ENCODE data around the gene RAI14.

Gene RAI14

DNA sequence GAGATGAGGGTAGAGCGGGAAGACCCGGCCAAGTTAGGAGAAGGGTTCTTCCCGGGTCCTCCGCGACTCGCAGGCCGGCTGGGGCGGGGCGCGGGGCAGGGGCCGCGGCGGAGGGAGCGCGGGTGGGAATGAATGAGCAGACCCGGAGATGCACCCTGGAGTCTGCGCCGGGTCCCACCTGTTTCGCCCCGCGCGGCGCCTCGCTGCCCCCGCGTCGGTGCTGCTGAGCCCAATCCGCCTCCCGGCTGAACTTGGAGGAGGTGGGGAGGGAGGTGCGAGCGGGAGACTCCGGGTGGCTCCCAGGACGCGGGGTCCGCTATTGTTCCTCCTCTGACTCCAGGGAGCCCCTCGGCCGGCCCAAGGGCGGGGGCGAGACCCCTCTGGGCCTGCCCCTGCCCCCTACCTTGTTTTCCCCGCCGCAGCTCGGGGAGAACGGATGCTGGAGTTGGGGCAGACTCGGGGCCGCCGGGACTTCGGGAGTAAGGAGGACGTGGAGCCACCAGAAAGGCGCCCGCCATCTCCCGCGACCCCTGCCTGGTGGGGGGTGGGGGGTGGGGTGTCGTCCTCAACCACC lies 659 bp downstream of the RAI14 start:
- ATAC-seq (replicated peaks) (peak; percentile 31 to 49), DNase-seq (no peak)
- no peak overlapping the region for H3K27ac Mint-ChIP-seq
- H3K4me1 Mint-ChIP-seq = peaks cover 18 to 22% of the 10 kb centered on the region in 2 donors
- H3K9me3 Mint-ChIP-seq = no peaks in the 10 kb centered on the region
- no peaks in the 10 kb centered on the region for H3K36me3 Mint-ChIP-seq
- H3K4me3 Mint-ChIP-seq = peak overlapping the region; percentile 74 to 88
- peaks cover 39 to 51% of the 10 kb centered on the region in 2 donors for H3K27me3 Mint-ChIP-seq

DNA sequence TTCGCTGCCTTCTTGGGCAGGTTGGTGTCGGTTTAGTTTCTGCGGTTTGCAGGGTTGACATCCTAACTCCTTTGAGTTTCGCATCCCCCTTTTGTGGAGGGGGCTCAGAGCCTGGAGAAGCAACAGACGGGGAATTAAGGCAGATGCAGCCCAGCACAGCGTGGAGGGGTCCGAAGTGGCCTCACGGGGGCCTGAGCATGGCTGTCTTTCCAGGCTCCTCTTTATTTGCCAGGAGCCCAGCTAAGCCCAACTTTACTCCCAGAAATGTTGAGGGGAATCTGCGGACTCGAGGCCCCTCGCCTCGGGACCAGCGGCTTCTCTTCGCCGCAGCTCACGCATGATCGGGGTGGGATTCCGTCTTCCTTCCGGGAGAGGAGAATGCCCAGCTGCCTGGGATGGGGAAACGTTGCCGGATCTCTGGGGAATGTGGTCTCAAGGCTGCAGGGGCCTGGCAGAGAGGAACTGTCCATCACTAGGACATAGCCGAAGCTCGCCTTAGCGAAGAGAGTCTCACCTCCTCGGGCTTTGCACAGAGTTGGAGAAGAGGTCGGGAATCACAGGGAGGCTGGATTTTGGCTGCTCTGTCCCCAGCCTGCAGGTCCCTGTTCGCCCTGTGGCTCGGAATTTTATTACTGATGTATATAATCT lies 1.3 kb downstream of the RAI14 start:
- peaks cover 41 to 54% of the 10 kb centered on the region in 2 donors for H3K27me3 Mint-ChIP-seq
- no peak for DNase-seq
- peak overlapping the region; percentile 60 to 88 for H3K4me3 Mint-ChIP-seq
- ATAC-seq (replicated peaks) = no peak
- peaks cover 18 to 22% of the 10 kb centered on the region in 2 donors for H3K4me1 Mint-ChIP-seq
- H3K36me3 Mint-ChIP-seq = no peaks in the 10 kb centered on the region
- no peaks in the 10 kb centered on the region for H3K9me3 Mint-ChIP-seq
- H3K27ac Mint-ChIP-seq = peak overlapping the region; percentile 6

DNA sequence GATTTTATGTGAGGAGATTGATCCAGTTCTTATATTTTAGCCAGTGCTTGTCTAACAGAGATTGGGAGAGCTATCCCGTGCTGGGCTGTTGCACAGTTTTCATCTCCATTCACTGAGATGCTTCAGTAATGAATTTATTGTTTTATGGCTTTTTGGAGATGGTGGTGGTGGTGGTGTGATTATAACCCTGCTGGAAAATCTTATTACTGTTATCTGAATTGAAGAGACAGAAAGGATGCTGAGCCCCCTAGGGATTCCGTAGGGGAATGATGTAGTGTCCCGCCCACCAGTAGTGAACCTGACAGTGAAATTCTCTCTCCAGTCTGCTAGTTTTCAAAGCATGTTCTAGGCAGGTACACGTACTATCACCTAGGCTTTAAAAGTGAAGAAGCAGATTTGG lies 1.9 kb downstream of the RAI14 start:
- ATAC-seq (replicated peaks) = no peak
- peak overlapping the region; percentile 60 to 88 for H3K4me3 Mint-ChIP-seq
- no peak for DNase-seq
- peaks cover 18 to 22% of the 10 kb centered on the region in 2 donors for H3K4me1 Mint-ChIP-seq
- H3K27ac Mint-ChIP-seq = no peak overlapping the region
- H3K27me3 Mint-ChIP-seq = peaks cover 38 to 51% of the 10 kb centered on the region in 2 donors
- no peaks in the 10 kb centered on the region for H3K9me3 Mint-ChIP-seq
- no peaks in the 10 kb centered on the region for H3K36me3 Mint-ChIP-seq

GRCh38 chr5:34659168-34659567 lies 3.0 kb downstream of the RAI14 start:
- Mint-ChIP-seq H3K9me3 (no peaks in the 10 kb centered on the region), H3K27ac (no peak overlapping the region), H3K27me3 (peaks cover 37 to 49% of the 10 kb centered on the region in 2 donors), H3K4me1 (peaks cover 18 to 22% of the 10 kb centered on the region in 2 donors), H3K36me3 (no peaks in the 10 kb centered on the region), H3K4me3 (no peak overlapping the region)
- no peak for ATAC-seq (replicated peaks)
- DNase-seq = no peak

GRCh38 chr5:34660444-34660843 lies 4.3 kb downstream of the RAI14 start:
- Mint-ChIP-seq H3K4me1 (peaks cover 14 to 18% of the 10 kb centered on the region in 2 donors), H3K27me3 (peaks cover 27 to 37% of the 10 kb centered on the region in 2 donors), H3K27ac (no peak overlapping the region), H3K36me3 (no peaks in the 10 kb centered on the region), H3K4me3 (no peak overlapping the region), H3K9me3 (no peaks in the 10 kb centered on the region)
- no peak for DNase-seq
- no peak for ATAC-seq (replicated peaks)

- H3K4me3 Mint-ChIP-seq = no peak overlapping the region
- no peak for ATAC-seq (replicated peaks)
Measured at GRCh38 chr5:34663771-34664496, 7.8 kb downstream of the RAI14 start.

GRCh38 chr5:34666392-34667080 lies 10.4 kb downstream of the RAI14 start:
- DNase-seq (no peak), ATAC-seq (replicated peaks) (no peak)
- Mint-ChIP-seq H3K36me3 (no peaks in the 10 kb centered on the region), H3K4me3 (no peak overlapping the region), H3K4me1 (no peaks in the 10 kb centered on the region), H3K27me3 (peaks cover 4 to 5% of the 10 kb centered on the region in 2 donors), H3K9me3 (no peaks in the 10 kb centered on the region), H3K27ac (no peak overlapping the region)

More at GRCh38 chr5:34663771-34664496, 7.8 kb downstream of the RAI14 start:
- no peaks in the 10 kb centered on the region for H3K36me3 Mint-ChIP-seq
- no peak for DNase-seq
- H3K4me1 Mint-ChIP-seq = no peaks in the 10 kb centered on the region
- H3K27me3 Mint-ChIP-seq = peaks cover 13 to 17% of the 10 kb centered on the region in 2 donors
- H3K27ac Mint-ChIP-seq = no peak overlapping the region
- H3K9me3 Mint-ChIP-seq = no peaks in the 10 kb centered on the region

GRCh38 chr5:34667705-34668104 lies 11.6 kb downstream of the RAI14 start:
- Mint-ChIP-seq H3K27ac (no peak overlapping the region), H3K4me3 (no peak overlapping the region), H3K36me3 (no peaks in the 10 kb centered on the region), H3K27me3 (no peaks in the 10 kb centered on the region), H3K9me3 (no peaks in the 10 kb centered on the region), H3K4me1 (no peaks in the 10 kb centered on the region)
- ATAC-seq (replicated peaks) (no peak), DNase-seq (no peak)

- Mint-ChIP-seq H3K9me3 (no peaks in the 10 kb centered on the region), H3K27me3 (no peaks in the 10 kb centered on the region)
- no peak for DNase-seq
Measured at GRCh38 chr5:34669931-34670516, 13.9 kb downstream of the RAI14 start.

GRCh38 chr5:34672196-34672595 lies 16.1 kb downstream of the RAI14 start:
- Mint-ChIP-seq H3K4me1 (no peaks in the 10 kb centered on the region), H3K4me3 (no peak overlapping the region), H3K27ac (no peak overlapping the region), H3K36me3 (no peaks in the 10 kb centered on the region), H3K9me3 (no peaks in the 10 kb centered on the region), H3K27me3 (no peaks in the 10 kb centered on the region)
- DNase-seq (no peak), ATAC-seq (replicated peaks) (no peak)

More at GRCh38 chr5:34669931-34670516, 13.9 kb downstream of the RAI14 start:
- Mint-ChIP-seq H3K36me3 (no peaks in the 10 kb centered on the region), H3K27ac (no peak overlapping the region), H3K4me3 (no peak overlapping the region), H3K4me1 (no peaks in the 10 kb centered on the region)
- ATAC-seq (replicated peaks) = no peak

- H3K36me3 Mint-ChIP-seq = no peaks in the 10 kb centered on the region
Measured at GRCh38 chr5:34673463-34674125, 17.5 kb downstream of the RAI14 start.

GRCh38 chr5:34674187-34674586 lies 18.1 kb downstream of the RAI14 start:
- no peaks in the 10 kb centered on the region for H3K9me3 Mint-ChIP-seq
- no peaks in the 10 kb centered on the region for H3K27me3 Mint-ChIP-seq
- ATAC-seq (replicated peaks) (no peak), DNase-seq (no peak)
- no peaks in the 10 kb centered on the region for H3K36me3 Mint-ChIP-seq
- H3K27ac Mint-ChIP-seq = no peak overlapping the region
- H3K4me1 Mint-ChIP-seq = no peaks in the 10 kb centered on the region
- no peak overlapping the region for H3K4me3 Mint-ChIP-seq

More at GRCh38 chr5:34673463-34674125, 17.5 kb downstream of the RAI14 start:
- H3K4me1 Mint-ChIP-seq = no peaks in the 10 kb centered on the region
- ATAC-seq (replicated peaks) (peak in 1 of 2 donors; percentile 39), DNase-seq (no peak)
- no peak overlapping the region for H3K4me3 Mint-ChIP-seq
- H3K27me3 Mint-ChIP-seq = no peaks in the 10 kb centered on the region
- no peaks in the 10 kb centered on the region for H3K9me3 Mint-ChIP-seq
- no peak overlapping the region for H3K27ac Mint-ChIP-seq

GRCh38 chr5:34675857-34676256 lies 19.7 kb downstream of the RAI14 start:
- H3K27ac Mint-ChIP-seq = no peak overlapping the region
- no peak for ATAC-seq (replicated peaks)
- H3K4me1 Mint-ChIP-seq = no peaks in the 10 kb centered on the region
- no peaks in the 10 kb centered on the region for H3K36me3 Mint-ChIP-seq
- H3K27me3 Mint-ChIP-seq = no peaks in the 10 kb centered on the region
- no peaks in the 10 kb centered on the region for H3K9me3 Mint-ChIP-seq
- H3K4me3 Mint-ChIP-seq = no peak overlapping the region
- DNase-seq = no peak

DNA sequence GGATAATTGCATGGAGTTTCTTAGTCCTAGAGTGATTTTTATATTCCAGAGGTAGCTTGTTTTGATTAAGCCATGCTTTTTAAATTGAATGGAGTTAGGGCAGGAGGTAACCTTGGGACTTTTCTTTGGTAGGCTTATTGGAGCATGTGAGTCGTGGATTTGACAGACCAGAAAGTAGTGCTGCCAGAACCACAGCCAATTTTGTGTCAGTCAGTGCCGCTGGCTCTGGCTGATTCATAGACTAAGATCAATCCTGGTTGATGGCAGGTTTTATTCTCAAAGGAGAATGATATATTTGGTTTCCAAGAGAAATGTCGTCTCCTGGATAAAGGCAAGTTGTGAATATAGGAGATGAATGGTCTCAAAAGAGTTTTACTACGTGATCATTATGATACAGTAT lies 20.3 kb downstream of the RAI14 start:
- no peak for DNase-seq

More for the DNA sequence above, 20.3 kb downstream of the RAI14 start:
- no peaks in the 10 kb centered on the region for H3K9me3 Mint-ChIP-seq
- no peak for ATAC-seq (replicated peaks)
- H3K27me3 Mint-ChIP-seq = no peaks in the 10 kb centered on the region
- H3K27ac Mint-ChIP-seq = no peak overlapping the region
- H3K36me3 Mint-ChIP-seq = no peaks in the 10 kb centered on the region
- no peak overlapping the region for H3K4me3 Mint-ChIP-seq
- H3K4me1 Mint-ChIP-seq = no peaks in the 10 kb centered on the region
